NAMALWA (cell line): ENCODE results near the gene BCL2L1.

Experiments
- DNase-seq: peaks from one replicate; pipeline ENCODE4 v3.0.0-alpha.2; 2015; ENCODE audit warnings: low spot score

Gene BCL2L1

GRCh38 chr20:31708736-31709534, 13.7 kb downstream of the BCL2L1 start:
- DNase-seq, result peak; percentile 39

GRCh38 chr20:31707994-31708735, 14.5 kb downstream of the BCL2L1 start:
- DNase-seq, result peak; percentile 64

GRCh38 chr20:31707258-31707615, 15.4 kb downstream of the BCL2L1 start:
- DNase-seq, result no peak

GRCh38 chr20:31706607-31707257, 15.9 kb downstream of the BCL2L1 start:
- DNase-seq, result no peak

GRCh38 chr20:31705598-31706597, 16.8 kb downstream of the BCL2L1 start:
- DNase-seq, result peak; percentile 57

- no peak for DNase-seq
Measured at GRCh38 chr20:31705191-31705590, 17.5 kb downstream of the BCL2L1 start.

GRCh38 chr20:31704225-31705119, 18.2 kb downstream of the BCL2L1 start:
- DNase-seq, result no peak

- DNase-seq, result no peak
Measured at GRCh38 chr20:31701591-31701990, 21.1 kb downstream of the BCL2L1 start.

GRCh38 chr20:31700747-31701146, 21.9 kb downstream of the BCL2L1 start:
- DNase-seq, result no peak

- no peak for DNase-seq
Measured at GRCh38 chr20:31699801-31700728, 22.6 kb downstream of the BCL2L1 start.

- peak; percentile 29 for DNase-seq
Measured at GRCh38 chr20:31698803-31699718, 23.6 kb downstream of the BCL2L1 start.

- DNase-seq, result no peak
Measured at GRCh38 chr20:31698243-31698802, 24.3 kb downstream of the BCL2L1 start.

GRCh38 chr20:31695849-31696804, 26.5 kb downstream of the BCL2L1 start:
- DNase-seq, result no peak

GRCh38 chr20:31694842-31695593, 27.6 kb downstream of the BCL2L1 start:
- DNase-seq, result no peak

- no peak for DNase-seq
Measured at GRCh38 chr20:31693987-31694661, 28.5 kb downstream of the BCL2L1 start.

GRCh38 chr20:31693402-31693801, 29.3 kb downstream of the BCL2L1 start:
- no peak for DNase-seq
